Caki2 (cell line): ENCODE measurements around the gene ESCO1. TPM values are rescaled to one million over a fixed set of nuclear protein-coding genes. Genes with fewer than 3 reads are reported as not detected.

Source experiments
- DNase-seq: peaks from one replicate; pipeline ENCODE4 v3.0.0-alpha.2; 2015; ENCODE audit warnings: low read depth
- in situ Hi-C: cut with HindIII; loops from 2 replicates; pipeline ENCODE4 v1.10.0; 2016; ENCODE audit warnings: low sequenced_read_pairs, low pct_unique_long_range_greater_than_20kb, mixed read lengths
- total RNA-seq: library from RNA; depleted of rRNA; stranded (reverse); fragments of >200 nt; shearing (Covaris generic); gene quantifications from 2 replicates; pipeline ENCODE4 v1.2.3, GENCODE V29; 2014; ENCODE audit warnings: low replicate concordance; rRNA removed

The ESCO1 gene
- total RNA-seq, 1 experiment from 2014 or later, result 11.8 TPM

DNA sequence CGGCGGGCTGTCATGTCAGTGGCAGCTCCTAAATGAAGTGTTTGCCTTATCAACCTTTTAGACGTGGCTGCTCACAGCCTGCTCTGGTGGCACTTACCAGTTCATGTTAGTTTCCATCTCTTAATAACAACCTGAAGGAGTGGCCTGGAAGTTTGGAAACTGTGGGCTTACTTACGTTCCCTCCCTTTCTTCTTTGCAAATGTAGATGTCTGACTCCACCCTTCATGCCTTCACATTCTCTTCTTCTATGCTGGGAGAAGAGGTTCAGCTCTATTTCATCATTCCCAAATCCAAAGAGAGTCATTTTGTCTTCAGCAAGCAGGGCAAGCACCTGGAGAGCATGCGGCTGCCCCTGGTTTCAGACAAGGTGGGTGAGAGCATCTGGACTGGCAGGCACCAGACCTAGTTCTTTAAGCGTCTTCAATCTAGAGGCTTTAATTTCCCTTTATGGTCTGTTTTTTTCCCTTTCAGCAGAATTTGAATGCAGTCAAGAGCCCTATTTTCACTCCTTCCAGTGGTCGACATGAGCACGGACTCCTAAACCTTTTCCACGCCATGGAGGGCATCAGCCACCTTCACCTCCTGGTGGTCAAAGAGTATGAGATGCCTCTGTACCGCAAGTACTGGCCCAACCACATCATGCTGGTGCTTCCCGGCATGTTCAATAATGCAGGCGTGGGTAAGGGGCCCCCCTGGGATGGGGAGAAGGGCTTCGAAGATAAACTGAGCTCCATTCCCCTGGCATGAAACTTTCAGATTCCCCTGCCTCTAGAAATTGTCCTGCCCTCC is 92.4 kb downstream of the ESCO1 start:
- in situ Hi-C loops, result no loop called here
- DNase-seq, result no peak

DNA sequence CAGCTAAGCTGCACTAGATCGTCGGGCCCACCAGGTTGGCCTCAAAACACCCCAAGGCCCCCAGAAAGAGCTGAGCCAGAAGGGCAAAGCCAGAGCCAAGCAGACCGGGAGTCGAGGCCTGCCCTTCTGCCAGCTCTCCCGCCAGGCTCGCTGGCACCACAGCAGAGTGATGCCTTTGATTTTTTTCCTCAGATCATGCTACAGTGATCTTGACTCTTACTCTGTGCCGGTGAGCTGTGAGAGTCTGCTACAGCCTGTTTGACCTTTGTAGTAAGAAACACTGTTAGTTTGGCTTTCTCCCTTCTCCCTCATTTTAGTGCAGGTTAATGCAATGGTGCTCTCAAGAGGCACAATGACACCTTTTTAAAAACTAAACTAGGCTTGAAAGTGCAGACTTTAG is 97.8 kb downstream of the ESCO1 start:
- in situ Hi-C loops, result no loop called here
- no peak for DNase-seq

DNA sequence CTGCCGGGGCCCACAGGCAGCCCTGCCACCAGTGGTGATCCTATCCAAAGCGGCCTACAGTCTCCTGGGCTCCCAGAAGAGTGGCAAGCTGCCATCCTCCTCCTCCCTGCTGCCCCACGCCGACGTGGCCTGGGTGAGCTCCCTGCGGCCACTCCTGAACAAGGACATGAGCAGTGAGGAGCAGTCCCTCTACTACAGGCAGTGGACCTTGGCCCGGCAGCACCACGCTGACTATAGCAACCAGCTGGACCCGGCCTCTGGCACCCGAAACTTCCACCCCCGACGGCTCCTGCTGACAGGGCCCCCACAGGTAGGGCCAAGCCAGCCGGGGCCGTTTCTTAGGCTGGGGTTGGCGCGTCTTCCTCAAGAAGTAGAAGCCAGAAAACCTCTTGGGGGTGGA is 100.5 kb downstream of the ESCO1 start:
- DNase-seq, result no peak
- in situ Hi-C loops, result no loop called here

DNA sequence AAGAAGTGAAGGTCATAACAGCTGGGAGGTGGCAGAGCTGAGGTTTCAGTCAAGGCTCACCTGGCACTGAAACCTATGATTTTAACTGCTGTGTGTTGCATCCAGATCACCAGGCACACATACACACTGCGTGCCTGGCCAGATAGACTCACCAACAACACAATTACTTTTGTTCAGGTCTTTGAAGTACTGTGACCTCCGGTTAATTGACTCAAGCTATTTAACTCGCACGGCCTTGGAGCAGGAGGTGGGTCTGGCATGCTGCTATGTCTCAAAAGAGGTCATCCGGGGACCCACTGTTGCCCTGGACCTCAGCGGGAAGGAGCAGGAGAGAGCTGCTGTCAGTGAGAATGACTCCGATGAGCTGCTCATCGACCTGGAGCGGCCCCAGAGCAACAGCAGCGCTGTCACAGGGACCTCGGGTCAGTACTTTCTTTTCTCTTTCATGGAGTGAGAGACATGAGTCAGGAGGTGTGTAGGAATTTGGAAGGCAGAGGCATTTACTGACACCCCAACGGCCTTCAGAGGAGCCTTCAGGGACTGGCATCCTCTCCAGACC is 104.1 kb downstream of the ESCO1 start:
- in situ Hi-C loops, result no loop called here
- DNase-seq, result no peak

DNA sequence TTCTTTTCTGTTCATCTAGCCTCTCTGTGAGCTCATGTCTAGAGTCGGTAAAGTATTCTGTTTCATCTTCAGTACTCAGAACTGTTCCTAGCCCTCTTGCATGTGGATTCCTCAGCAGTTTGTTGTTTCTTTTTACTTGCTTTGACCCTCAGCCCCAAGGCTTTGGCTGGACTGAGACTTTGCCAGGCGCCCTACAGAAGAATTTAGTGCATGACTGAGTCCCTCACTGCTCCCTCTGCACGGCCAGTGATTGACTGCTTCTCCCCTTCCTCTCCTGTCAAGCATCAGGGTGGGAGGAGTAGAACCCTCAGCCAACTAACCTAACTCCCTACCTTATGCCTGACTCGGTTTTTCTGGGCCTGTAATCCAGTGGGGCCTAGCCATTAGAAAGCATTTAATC is 109.8 kb downstream of the ESCO1 start:
- no peak for DNase-seq
- in situ Hi-C loops, result no loop called here

DNA sequence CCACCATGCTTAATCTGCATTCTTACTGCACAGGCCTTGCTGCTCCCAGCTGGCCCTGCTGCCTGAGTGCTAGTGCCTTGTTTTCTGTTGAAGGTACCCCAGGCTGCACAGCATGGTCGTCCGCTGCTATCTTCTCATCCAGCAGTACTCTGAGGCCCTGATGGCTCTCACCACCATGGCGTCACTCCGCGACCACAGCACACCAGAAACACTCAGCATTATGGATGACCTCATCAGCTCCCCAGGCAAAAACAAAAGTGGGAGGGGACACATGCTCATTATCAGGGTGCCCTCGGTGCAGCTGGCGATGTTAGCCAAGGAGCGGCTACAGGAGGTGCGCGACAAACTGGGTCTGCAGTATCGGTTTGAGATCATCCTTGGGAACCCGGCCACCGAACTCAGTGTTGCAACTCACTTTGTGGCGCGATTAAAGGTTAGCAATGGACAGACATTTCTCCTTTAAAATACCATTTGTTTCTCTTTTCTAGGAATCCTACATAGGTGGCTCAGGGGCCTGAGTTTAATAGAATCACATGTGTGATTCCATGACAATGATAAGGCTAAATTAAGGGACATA is 110.5 kb downstream of the ESCO1 start:
- no peak for DNase-seq
- in situ Hi-C loops, result no loop called here

DNA sequence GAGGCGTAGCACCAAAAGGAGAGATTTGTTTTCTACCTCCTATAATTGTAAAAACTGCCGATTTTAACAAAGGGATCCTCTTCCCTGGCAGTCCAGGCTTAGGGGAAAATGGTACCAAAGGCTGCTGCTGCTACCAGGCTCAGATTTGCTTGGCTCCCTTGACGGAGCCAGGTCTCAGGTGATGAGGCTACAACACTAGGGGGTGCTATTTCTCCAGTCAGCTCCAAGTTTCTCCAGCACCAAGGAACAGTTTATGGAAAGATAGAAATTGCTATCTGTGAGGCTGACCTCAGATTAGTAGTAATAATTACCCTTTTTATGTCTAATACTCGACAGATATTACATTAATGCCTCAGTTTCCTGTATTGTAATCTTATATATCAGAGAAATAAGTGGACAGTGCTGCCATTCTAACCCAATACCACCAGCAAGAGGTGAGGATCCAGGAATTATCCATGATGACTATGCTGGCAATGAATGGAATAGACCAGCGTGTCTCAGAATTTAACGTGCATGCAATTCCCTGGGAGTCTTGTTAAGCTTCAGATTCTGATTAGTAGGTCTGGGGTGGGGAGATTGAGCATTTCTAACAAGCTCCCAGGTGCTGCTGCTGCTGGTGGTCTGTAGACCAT is 111.3 kb downstream of the ESCO1 start:
- peak; percentile 3 for DNase-seq
- in situ Hi-C loops, result no loop called here

DNA sequence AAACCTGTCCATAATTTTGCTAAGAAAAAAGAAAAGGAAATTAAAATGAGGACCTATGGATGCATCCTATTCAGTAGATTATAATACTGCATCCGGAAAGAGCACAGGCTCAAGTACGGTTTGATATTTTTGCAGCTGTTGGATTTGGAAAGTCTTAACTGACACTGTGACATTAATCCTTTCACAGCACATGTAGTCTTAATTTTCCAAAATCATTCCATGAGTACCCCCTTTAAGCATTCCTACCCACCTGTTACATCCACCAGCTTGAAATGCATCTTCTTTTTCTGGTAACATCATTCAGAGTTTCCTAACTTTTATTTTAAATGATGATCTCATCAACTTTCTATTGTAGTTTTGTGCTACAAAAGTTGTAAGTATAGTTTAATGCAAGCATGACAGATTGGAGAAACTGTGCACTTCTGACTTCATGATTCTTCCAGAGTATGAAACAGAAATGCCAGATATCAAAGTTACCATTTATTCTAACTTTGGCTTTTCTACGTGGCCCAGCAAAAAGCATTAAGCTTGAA is 113.5 kb downstream of the ESCO1 start:
- in situ Hi-C loops, result no loop called here
- no peak for DNase-seq

DNA sequence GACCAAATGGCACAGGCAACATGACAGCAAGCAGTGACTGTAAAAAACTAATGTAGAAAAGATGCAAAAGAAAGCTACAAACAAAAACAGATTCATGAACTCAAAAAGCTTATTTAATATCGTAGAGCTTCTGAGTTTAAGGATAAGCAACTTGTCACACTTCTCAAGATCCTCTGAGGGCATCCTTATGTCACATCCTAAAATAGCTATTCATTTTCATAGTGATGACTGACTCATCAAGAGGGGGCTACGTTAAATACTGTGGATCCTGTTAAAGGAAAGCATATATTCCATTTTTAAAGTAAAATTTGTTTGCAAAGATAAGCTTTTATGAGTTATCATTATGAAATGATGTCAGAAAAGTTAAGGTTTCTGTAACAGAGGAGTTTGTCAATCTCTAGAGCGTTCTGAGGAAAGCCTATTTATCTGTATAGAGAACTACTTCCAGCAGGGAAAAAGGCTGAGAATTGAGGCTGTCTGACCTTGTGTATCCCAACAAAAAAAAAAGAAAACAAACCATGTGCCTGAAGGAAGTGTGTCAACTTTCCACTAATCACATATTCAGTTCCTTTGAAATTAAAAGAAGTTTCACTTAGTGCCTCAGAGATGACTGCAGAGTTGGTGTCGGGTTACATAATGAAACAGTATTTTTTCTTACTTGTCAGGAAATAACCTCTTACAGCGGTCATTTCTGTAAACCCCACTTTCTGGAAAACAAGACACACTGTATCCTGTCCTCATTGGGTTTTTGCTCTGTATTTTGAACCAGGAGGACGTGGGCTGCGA is 115.5 kb downstream of the ESCO1 start:
- in situ Hi-C loops, result no loop called here
- DNase-seq, result peak; percentile 6

DNA sequence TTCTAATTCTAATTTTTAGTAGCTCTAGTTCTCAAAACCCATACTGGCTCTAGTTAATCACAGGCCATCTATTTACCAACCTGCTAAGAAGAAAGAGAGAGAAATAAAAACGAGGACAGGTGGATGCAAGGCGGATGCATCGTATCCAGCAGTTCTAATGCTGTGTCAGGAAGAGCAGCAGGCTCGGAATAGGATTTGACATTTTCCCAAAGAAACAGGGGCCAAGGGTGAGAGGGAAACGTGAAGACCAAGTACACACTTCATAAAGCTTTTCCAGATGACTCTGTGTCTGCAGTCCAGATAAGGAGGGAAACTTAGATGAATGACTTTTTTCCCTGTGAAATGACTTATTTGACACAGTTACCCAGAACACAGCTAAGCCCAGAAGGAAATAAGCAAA is 117.5 kb downstream of the ESCO1 start:
- in situ Hi-C loops, result no loop called here
- no peak for DNase-seq

DNA sequence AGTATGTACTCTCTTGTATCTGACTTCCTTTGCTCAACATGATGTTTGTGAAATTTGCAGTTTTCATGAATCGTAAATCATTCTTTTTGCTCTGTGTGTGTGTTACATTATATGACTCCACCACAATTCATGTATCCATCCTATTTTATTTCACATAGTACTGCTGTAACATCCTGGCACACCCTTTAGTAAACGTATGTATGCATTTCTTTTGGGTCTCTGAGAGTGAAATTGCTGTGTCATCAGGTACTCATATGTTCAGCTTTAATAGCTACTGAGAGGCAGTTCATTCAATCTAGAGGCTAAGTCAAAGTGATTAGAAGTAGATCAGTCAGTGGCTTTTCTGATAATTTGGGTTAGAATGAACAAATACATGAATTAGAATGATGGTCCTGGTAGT is 118.8 kb downstream of the ESCO1 start:
- DNase-seq, result no peak
- in situ Hi-C loops, result no loop called here

DNA sequence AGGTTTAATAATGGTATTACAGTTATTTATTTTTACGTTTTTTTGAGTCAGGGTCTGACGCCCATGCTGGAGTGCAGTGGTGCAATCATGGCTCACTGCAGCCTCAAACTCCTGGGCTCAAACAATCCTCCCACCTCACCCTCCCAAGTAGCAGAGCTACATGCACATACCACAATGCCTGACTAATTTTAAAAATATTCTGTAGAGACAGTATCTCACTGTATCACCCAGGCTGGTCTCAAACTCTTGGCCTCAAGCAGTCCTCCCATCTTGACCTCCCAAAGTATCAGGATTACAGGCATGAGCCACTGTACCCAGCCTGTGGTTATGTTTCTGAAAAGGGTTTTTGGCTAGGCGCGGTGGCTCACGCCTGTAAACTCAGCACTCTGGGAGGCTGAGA is 120.8 kb downstream of the ESCO1 start:
- in situ Hi-C loops, result no loop called here
- DNase-seq, result no peak

Other genes with a start within 250 kb of the ESCO1 start
- gene SNRPD1, start 11.6 kb upstream of the ESCO1 start, total RNA-seq, result 7.2 and 11.1 TPM in 2 replicates
- 52.6 and 73.5 TPM in 2 replicates for gene ABHD3, start 104.1 kb upstream of the ESCO1 start, total RNA-seq
- gene MIB1, start 140.1 kb upstream of the ESCO1 start, total RNA-seq, result 25.4 and 45.7 TPM in 2 replicates